GM12873 (cell line): ENCODE data around the gene CXCR4.

Source experiments
- TF ChIP-seq, protein P1 (sequence below): IDR thresholded peaks from 2 replicates; pipeline ENCODE4 v1.5.1; 2012; ENCODE audit warnings: low read depth, mild to moderate bottlenecking, moderate library complexity, low read length, control low read depth; ENCODE audit not compliant: insufficient read depth; ENCODE audit errors: missing control alignments

The CXCR4 gene

DNA sequence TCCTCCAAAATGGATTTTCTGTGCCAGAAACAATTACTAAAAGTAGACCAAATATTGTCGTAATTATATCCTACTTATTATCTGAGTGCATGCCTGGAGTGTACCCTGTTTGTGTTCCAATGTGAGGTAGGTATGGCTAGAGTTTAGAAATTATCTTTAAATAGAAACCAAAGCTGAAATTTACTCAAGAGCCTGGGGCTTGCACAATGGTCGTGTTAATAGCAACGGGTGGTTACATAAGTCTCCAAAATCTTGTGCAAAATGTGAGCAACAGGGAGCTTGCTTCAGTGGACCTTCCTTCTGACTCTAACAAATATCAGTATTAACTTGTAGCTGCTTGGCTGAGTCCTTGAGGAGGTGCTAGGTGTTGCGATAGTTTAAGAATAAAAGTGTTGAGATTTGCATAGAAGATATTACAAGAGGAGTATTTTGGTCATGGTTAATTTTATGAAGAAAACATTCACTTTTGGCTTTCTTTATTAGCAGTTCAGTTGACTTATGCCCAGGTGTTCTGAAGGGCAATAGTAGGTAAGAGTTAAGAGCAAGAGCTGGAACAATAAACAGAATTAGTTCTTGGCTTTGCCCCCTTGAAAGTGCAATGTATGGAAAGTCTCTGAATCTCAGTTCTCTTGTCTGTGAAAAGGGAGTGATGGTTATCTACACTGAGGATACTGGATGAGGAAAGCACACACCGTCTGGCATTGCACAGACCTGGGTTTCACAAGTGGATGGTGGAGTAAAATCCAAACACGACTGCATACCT is 4.6 kb downstream of the CXCR4 start:
- TF ChIP-seq, protein P1, sequence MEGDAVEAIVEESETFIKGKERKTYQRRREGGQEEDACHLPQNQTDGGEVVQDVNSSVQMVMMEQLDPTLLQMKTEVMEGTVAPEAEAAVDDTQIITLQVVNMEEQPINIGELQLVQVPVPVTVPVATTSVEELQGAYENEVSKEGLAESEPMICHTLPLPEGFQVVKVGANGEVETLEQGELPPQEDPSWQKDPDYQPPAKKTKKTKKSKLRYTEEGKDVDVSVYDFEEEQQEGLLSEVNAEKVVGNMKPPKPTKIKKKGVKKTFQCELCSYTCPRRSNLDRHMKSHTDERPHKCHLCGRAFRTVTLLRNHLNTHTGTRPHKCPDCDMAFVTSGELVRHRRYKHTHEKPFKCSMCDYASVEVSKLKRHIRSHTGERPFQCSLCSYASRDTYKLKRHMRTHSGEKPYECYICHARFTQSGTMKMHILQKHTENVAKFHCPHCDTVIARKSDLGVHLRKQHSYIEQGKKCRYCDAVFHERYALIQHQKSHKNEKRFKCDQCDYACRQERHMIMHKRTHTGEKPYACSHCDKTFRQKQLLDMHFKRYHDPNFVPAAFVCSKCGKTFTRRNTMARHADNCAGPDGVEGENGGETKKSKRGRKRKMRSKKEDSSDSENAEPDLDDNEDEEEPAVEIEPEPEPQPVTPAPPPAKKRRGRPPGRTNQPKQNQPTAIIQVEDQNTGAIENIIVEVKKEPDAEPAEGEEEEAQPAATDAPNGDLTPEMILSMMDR: no peak

DNA sequence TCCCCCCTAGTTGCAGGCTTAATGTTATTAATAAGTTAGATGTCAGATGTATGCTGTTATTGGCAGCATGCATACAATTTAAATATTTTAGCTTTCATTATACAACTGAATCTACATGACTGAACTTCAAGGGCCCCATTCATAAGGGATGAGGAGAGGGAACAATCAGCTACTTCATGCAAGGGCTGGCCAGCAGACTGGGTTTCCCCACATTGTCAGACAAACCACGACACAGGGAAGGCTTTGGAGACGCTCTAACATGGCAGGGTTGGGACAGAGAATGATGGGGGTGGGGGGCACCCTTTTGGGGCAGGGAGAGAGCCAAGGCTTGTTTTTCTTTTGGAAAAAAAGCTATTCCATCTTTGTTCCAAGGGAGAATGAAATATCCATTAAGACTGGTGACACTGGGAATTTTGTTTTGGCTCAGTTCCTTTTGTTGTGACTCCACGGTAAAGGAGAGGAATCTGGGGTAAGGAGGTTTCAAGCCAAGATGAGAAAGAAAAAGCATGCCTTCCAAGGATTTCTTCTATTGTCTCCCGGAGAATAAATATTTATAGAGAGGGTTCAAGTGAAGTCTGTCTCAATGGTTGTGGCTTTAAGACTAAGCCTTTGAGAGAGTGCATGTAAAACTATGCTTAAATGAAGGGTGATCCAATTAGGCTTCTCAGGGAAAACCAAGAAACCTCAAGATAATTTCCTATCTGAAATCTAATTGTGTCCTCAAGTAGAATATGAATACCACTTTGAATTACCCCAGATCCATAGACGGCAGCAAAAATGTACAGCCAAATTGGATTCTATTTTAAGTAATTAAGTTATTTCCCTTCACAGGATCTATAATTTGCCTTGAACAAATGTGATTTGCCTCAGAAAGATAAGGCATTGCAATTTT is 5.4 kb downstream of the CXCR4 start:
- TF ChIP-seq, protein P1: no peak

DNA sequence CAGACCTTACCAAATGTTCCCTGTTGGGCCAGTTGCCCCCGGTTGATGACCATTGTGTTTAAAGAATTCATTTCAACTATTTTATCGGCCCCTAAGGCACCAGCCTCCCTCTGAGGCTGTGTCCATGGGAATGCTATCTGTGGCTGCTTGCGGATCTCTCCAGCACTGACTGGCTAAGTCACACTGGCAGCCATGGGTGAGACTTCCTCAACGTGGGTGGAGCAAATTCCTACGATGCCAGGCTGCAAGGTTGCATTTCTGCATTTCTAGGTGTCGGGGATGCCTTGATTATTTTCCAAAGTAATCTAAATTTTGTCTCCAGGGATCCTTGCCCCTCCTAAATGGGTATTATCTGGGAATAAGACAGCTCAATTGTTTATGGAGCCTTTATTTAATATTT is 6.2 kb downstream of the CXCR4 start:
- TF ChIP-seq, protein P1: no peak

DNA sequence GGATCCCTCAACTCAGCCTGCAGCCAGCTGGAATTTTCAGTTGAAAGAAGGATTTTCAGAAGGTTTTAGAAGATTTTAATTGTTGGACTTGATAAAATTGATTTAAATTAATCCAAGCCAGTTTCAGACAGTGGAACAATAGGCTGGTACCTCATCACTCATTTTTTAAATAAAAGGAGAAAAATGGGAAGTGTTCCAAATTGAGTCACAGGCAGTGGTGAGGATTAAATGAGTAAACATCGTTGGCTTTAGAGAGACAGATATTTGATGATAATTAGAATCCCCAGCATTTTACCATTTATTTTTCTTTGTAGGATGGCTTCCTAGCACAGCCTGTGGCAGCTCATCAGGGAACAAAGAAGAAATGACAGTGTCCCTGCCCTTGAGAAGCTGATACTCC is 7.4 kb downstream of the CXCR4 start:
- TF ChIP-seq, protein P1: no peak

DNA sequence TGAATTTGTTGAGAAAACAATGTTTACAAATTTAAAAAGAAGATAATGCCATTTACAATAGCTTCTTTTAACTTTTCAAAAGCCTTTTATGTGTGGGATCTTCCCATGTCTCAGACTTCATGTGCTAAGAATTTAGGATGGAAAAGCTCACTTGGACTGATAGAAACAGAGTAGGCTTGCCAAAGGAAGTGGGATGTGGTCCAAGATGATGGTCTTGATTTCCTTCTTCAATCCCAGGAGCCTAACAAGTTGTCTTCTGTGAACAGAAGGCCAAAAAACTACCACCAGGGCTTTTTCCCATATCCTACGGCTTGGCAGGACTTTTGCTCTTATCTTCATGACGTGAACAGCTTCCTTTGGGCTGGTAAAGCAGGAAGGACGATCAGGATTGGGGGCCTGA is 9.5 kb downstream of the CXCR4 start:
- TF ChIP-seq, protein P1: no peak

DNA sequence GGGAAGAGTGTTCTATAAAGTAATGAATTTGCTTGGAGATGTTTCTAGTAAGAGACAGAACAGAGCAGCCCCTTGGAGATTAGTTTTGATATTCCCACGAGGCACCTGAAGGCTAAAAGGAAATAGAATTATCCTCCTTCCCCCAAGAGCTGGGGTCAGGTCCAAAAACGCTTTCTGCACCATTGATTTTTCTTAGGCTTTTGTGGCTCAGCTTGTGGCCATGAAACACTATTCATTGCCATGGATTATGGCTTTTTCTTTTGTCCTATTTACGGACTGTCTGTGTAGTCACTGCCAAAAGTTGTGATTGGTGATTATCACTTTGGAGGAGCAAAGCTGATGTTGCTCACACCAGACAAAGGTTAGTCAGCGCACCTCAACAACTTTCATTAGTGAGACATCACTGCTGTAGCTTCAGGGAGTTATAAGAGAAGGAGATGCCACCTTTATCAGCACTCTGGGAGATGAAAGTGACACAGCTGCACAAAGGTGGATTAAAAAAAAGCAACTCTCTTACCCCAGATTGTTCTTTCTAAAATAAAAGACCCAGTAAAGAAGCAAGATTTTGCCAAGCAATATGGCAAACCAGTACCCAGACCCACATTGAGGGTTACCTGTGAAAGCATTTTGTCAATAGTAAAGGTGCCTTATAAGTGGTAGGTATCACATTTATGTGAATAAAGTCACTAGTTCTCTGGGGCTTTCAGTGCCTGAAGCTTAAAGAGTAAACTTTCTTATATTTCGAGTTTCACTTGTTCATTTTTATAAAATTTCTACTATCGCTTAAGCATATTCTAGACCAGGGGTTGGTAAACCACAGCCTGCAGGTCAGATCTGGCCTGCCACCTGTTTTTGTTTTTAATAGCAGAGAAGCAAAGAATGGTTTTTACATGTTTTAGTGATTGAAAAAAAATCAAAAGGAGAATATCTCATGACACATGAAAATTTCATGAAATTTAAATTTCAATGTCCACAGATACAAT is 10.6 kb downstream of the CXCR4 start:
- TF ChIP-seq, protein P1: no peak
